Nephron progenitor cell (in vitro differentiated cells): ENCODE results near the gene CBR1.

Experiments used
- DNase-seq: peaks from one replicate; pipeline ENCODE4 v3.0.0; 2021
- H3K27ac Mint-ChIP-seq: 2 replicates; pipeline ENCODE4 v1.8.0; 2021; ENCODE audit warnings: mild to moderate bottlenecking, moderate library complexity, mixed read lengths
- H3K27me3 Mint-ChIP-seq: 2 replicates; pipeline ENCODE4 v1.8.0; 2021; ENCODE audit warnings: mild to moderate bottlenecking, low read depth, mixed read lengths; ENCODE audit not compliant: poor library complexity
- H3K36me3 Mint-ChIP-seq: 2 replicates; pipeline ENCODE4 v1.8.0; 2021; ENCODE audit warnings: low read depth, mixed read lengths
- H3K4me1 Mint-ChIP-seq: 2 replicates; pipeline ENCODE4 v1.8.0; 2021; ENCODE audit warnings: mixed read lengths
- H3K4me3 Mint-ChIP-seq: 2 replicates; pipeline ENCODE4 v1.8.0; 2021; ENCODE audit warnings: mild to moderate bottlenecking, moderate library complexity, mixed read lengths
- H3K9me3 Mint-ChIP-seq: 2 replicates; pipeline ENCODE4 v1.8.0; 2021; ENCODE audit warnings: mild to moderate bottlenecking, moderate library complexity, mixed read lengths
- TF ChIP-seq, protein P1 (sequence below): fragments of 200-600 bp; sonication (generic); IDR thresholded peaks from 2 replicates; pipeline ENCODE4 v1.5.0; 2021; ENCODE audit warnings: antibody characterized with exemption

The CBR1 gene

DNA sequence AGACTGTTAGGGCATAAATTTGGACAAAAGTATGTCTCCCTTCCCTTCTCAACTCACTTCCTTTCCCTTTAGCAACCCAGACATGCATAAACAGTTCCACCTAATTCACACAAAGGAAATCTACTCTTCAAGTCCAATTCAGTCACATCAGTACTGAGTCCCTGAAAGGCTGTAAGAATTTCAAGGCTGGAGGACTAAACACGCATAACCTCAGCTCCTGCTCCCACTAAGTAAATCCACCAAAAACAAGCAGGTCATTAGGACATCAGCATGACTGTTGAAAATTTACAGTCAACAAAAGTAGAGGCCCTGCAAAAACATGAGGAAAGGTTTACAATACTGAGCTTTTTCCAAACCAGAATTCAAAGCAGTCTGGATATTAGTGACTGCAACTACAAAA lies 27.9 kb upstream of the CBR1 start:
- no peak overlapping the region for H3K27ac Mint-ChIP-seq
- TF ChIP-seq, protein P1, sequence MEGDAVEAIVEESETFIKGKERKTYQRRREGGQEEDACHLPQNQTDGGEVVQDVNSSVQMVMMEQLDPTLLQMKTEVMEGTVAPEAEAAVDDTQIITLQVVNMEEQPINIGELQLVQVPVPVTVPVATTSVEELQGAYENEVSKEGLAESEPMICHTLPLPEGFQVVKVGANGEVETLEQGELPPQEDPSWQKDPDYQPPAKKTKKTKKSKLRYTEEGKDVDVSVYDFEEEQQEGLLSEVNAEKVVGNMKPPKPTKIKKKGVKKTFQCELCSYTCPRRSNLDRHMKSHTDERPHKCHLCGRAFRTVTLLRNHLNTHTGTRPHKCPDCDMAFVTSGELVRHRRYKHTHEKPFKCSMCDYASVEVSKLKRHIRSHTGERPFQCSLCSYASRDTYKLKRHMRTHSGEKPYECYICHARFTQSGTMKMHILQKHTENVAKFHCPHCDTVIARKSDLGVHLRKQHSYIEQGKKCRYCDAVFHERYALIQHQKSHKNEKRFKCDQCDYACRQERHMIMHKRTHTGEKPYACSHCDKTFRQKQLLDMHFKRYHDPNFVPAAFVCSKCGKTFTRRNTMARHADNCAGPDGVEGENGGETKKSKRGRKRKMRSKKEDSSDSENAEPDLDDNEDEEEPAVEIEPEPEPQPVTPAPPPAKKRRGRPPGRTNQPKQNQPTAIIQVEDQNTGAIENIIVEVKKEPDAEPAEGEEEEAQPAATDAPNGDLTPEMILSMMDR: no peak
- peaks cover 60% of the 10 kb centered on the region for H3K36me3 Mint-ChIP-seq

DNA sequence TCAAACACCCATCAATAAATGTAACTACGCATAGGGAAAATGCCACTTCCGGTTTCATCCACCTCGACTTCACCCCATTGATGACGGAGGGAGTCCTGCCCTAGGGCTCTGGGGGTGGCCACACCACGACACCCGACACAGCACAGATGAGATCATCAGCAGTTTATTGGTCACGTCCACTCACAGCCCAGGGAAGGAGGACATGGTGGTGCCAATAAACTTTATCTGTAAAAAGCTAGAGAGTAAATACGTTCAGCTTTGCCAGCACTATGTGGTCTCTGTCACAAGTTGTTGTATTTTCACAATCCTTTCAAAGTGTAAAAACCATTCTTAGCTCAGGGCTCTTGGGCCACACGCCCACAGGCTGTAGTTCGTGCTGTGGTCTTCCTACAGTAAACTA lies 25.8 kb upstream of the CBR1 start:
- TF ChIP-seq, protein P1: no peak
- Mint-ChIP-seq H3K27me3 (no peaks in the 10 kb centered on the region), H3K4me3 (no peak overlapping the region), H3K4me1 (no peaks in the 10 kb centered on the region), H3K27ac (no peak overlapping the region), H3K9me3 (no peaks in the 10 kb centered on the region), H3K36me3 (peaks cover 67% of the 10 kb centered on the region)
- no peak for DNase-seq

More for the DNA sequence above, 27.9 kb upstream of the CBR1 start:
- DNase-seq: no peak
- H3K9me3 Mint-ChIP-seq: no peaks in the 10 kb centered on the region
- no peaks in the 10 kb centered on the region for H3K27me3 Mint-ChIP-seq
- no peaks in the 10 kb centered on the region for H3K4me1 Mint-ChIP-seq
- no peak overlapping the region for H3K4me3 Mint-ChIP-seq

DNA sequence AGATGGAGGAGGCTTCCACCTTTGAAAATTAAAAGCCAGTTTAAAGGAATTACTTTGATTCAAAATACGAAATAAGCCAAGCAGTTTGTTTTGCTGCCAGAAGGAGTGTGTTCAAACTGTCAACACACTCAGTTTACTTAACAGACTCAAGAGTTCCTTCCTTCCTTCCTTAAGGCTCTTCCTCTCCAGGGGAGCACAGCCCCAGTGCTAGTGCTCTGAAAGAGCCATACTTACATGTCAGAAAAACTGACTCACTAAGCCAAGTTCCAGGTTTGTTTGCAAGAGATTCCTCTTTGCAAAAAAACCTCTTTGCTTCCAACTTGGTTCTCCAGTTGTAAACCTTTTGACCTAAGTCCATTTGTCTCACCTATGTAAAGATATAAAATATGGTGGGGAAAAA lies 23.8 kb upstream of the CBR1 start:
- H3K4me1 Mint-ChIP-seq: no peaks in the 10 kb centered on the region
- DNase-seq: no peak
- H3K9me3 Mint-ChIP-seq: no peaks in the 10 kb centered on the region
- no peak overlapping the region for H3K4me3 Mint-ChIP-seq
- H3K27me3 Mint-ChIP-seq: no peaks in the 10 kb centered on the region
- TF ChIP-seq, protein P1: no peak
- H3K27ac Mint-ChIP-seq: no peak overlapping the region
- peaks cover 76% of the 10 kb centered on the region for H3K36me3 Mint-ChIP-seq

DNA sequence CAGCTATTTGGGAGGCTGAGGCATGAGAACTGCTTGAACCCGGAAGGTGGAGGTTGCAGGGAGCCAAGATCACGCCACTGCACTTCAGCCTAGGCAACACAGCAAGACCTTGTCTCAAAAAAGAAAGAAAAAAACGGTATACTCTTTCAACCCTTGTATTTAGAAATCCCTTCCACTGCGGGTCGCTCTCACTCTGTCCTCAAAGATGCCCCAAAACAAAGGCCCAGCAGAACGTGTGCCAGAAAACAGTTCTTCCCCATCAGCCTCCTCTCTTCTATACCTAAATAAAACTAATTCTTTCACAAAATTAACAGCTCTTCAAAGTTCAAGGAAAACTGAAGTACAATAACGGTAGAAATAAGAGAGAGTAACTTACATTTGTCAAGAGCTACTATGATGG lies 22.7 kb upstream of the CBR1 start:
- no peak overlapping the region for H3K4me3 Mint-ChIP-seq
- no peaks in the 10 kb centered on the region for H3K27me3 Mint-ChIP-seq
- H3K27ac Mint-ChIP-seq: no peak overlapping the region
- no peak for DNase-seq
- TF ChIP-seq, protein P1: no peak
- H3K36me3 Mint-ChIP-seq: peaks cover 75% of the 10 kb centered on the region
- no peaks in the 10 kb centered on the region for H3K9me3 Mint-ChIP-seq
- H3K4me1 Mint-ChIP-seq: no peaks in the 10 kb centered on the region

DNA sequence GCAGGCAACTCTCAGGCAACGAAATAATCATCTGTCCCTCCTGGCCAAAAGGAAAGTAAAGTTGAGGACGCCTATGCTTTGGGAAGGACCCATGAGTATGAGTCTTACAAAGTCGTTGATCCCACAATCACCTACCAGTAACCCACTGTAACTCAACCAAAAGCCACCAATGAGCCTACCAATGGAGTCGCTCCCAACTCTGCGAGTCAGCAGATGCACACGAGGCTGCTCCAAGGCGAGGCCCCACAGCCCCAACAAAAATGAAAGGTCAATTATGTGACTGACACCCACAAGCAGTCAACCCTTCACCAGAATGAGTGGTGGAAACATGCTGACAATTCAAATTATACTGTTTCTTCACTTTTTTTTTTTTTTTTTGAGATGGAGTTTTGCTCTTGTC lies 21.5 kb upstream of the CBR1 start:
- Mint-ChIP-seq H3K4me1 (no peaks in the 10 kb centered on the region), H3K36me3 (peaks cover 76% of the 10 kb centered on the region), H3K9me3 (no peaks in the 10 kb centered on the region), H3K4me3 (no peak overlapping the region), H3K27ac (no peak overlapping the region), H3K27me3 (no peaks in the 10 kb centered on the region)
- DNase-seq: no peak
- TF ChIP-seq, protein P1: no peak

DNA sequence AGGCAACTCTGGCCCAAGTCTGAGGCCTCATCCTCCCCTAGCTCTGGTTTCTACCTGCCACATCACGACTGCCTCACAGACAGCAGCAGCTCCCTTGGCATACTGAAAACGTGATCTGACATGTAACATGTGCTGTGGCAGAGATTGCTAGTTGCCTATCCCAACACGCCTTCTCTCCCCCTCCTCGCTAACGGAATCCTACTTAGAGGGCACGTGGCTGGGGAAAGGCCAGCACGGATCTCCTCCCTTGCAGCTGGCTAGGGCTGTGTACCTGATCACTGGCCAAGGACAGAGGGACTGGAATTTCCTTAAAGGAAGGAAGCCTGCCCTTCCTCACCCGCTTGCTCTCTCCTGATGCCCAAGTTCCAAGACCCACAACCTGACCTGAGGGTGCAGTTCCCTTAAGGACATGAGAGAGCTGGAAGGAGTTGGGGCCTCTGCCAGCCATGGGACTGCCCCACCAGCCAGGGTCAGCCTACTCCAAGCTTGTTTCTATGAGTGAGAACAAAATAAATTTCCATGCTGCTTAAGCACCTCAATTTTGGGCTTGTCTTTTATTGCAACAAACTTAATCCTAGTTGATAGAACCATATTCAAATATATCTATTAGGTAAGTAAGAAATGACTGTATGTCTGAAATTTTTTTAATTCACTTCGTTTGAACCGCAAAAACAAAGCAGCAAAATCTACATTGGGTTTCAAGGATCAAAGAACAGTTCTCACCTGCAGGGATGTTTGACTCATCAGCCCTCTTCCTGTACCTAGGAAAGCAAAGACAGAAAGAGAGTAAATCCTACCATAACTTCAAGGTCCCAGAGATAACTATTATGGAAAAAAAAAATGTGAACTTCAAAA lies 16.7 kb upstream of the CBR1 start:
- DNase-seq: no peak
- TF ChIP-seq, protein P1: no peak
- no peaks in the 10 kb centered on the region for H3K27me3 Mint-ChIP-seq
- peaks cover 76% of the 10 kb centered on the region for H3K36me3 Mint-ChIP-seq
- no peak overlapping the region for H3K27ac Mint-ChIP-seq
- peaks cover 7% of the 10 kb centered on the region for H3K4me1 Mint-ChIP-seq
- no peak overlapping the region for H3K4me3 Mint-ChIP-seq
- H3K9me3 Mint-ChIP-seq: no peaks in the 10 kb centered on the region
